ENCODE measurements around the gene PARP12.

DNA sequence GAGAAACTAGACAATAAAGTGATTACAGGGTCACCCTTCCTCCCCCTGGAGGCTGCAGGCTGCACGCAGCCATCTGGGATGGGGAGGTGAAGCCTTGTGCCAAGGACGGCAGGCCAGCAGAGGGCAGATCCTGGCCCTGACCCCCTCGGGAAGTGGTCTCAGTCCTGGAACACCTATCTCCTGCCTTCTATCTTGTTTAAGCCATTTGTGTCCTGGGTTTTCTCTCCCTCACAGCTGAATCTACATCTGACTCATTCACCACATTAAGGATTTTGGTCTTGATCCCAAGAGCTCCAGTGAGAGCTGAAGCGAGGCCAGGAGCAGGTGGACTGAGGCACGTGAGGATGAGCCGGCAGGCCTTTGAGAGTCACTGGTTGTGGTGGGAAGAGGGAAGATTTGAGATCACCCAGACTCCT is 16.4 kb upstream of the PARP12 start:
- TF ChIP-seq CTCF (IDR thresholded peaks at IDR 0.05 in 2 of 3, conservative IDR thresholded peaks at IDR 0.05 in 1 of 3; ENCODE audit: insufficient read depth in 2 of 3, low read depth in 1 of 3, low read length in 3 of 3) (peak; percentile 79 to 97 (median 92)), ZNF431 (CRISPR knock-in tag; IDR thresholded peaks at IDR 0.05) (no peak)
- TF ChIP-seq, protein P1, sequence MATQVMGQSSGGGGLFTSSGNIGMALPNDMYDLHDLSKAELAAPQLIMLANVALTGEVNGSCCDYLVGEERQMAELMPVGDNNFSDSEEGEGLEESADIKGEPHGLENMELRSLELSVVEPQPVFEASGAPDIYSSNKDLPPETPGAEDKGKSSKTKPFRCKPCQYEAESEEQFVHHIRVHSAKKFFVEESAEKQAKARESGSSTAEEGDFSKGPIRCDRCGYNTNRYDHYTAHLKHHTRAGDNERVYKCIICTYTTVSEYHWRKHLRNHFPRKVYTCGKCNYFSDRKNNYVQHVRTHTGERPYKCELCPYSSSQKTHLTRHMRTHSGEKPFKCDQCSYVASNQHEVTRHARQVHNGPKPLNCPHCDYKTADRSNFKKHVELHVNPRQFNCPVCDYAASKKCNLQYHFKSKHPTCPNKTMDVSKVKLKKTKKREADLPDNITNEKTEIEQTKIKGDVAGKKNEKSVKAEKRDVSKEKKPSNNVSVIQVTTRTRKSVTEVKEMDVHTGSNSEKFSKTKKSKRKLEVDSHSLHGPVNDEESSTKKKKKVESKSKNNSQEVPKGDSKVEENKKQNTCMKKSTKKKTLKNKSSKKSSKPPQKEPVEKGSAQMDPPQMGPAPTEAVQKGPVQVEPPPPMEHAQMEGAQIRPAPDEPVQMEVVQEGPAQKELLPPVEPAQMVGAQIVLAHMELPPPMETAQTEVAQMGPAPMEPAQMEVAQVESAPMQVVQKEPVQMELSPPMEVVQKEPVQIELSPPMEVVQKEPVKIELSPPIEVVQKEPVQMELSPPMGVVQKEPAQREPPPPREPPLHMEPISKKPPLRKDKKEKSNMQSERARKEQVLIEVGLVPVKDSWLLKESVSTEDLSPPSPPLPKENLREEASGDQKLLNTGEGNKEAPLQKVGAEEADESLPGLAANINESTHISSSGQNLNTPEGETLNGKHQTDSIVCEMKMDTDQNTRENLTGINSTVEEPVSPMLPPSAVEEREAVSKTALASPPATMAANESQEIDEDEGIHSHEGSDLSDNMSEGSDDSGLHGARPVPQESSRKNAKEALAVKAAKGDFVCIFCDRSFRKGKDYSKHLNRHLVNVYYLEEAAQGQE (IDR thresholded peaks at IDR 0.05; ENCODE audit: borderline replicate concordance), result no peak; the same call in 1 of the 2 replicates
- TF ChIP-seq, protein P1 (CRISPR knock-in tag; IDR thresholded peaks at IDR 0.05; ENCODE audit: low read depth), result no peak

All from K562 (cell line).